ENCODE results near the gene C18orf32. TPM values are rescaled to one million over a fixed set of nuclear protein-coding genes. Genes with fewer than 3 reads are reported as not detected.

C18orf32 gene
- total RNA-seq: 10 to 100 TPM; 16.5 to 37.1 (median 31.3) TPM

- H3K4me3 ChIP-seq (ENCODE audit: low read depth, poor library complexity, severe bottlenecking): peak within 1 kb of the TSS; percentile 54
- TF ChIP-seq POLR2A (IDR thresholded peaks at IDR 0.05) (peak in 1 of 2 donors; percentile 89), CTCF (IDR thresholded peaks at IDR 0.05) (no peak)
- intact Hi-C loops (cut with DNase I; ENCODE audit: low total_unique reads): no loop called here
- 5% methylated on average over 59 to 61 of the region's 69 CpGs for WGBS, 2 donors
- DNase-seq (ENCODE audit: low spot score in 2 of 2): peak; percentile 93 to 99
These were observed at the start of gene C18orf32 for GRCh38 chr18:49486953-49487710. Gene C18orf32, minus strand, starts transcription at chr18:49487234. Its CDS starts 3,486 bp downstream, at chr18:49483748.

GRCh38 chr18:49534846-49535601 is 48.0 kb upstream of the C18orf32 start:
- intact Hi-C loops (cut with DNase I; ENCODE audit: low total_unique reads): no loop called here
- TF ChIP-seq CTCF (IDR thresholded peaks at IDR 0.05): no peak
- TF ChIP-seq POLR2A (IDR thresholded peaks at IDR 0.05): no peak
- WGBS, 2 donors: 84 to 90% methylated on average over 1 of the region's 1 CpG
- no peak overlapping the region for H3K4me3 ChIP-seq (ENCODE audit: low read depth, poor library complexity, severe bottlenecking)
- DNase-seq (ENCODE audit: low spot score in 2 of 2): no peak

GRCh38 chr18:49531678-49532153 is 44.7 kb upstream of the C18orf32 start:
- DNase-seq (ENCODE audit: low spot score in 2 of 2): peak in 1 of 2 donors; percentile 66
- intact Hi-C loops (cut with DNase I; ENCODE audit: low total_unique reads): no loop called here
- no peak for TF ChIP-seq CTCF (IDR thresholded peaks at IDR 0.05)
- TF ChIP-seq POLR2A (IDR thresholded peaks at IDR 0.05): no peak
- WGBS, 2 donors: 83 to 87% methylated on average over 10 of the region's 10 CpGs
- H3K4me3 ChIP-seq (ENCODE audit: low read depth, poor library complexity, severe bottlenecking): no peak overlapping the region

DNA sequence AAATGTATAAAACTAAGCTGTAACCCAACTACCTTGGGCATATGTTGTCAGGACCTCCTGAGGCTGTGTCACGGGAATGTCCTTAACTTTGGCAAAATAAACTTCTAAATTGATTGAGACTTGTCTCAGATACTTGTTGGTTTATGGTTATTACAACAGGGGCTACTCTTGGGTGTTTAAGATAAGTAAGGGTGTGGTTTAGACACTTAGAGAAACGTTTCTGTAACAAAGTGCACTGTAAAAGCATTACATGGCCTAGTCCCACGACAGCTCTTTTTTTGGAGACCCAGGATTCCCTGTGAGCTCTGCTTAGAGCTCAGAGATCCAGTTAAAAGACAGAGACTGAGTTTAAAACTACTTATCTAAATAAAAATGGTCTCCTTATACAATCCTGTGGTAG is 42.6 kb upstream of the C18orf32 start:
- no peak for DNase-seq (ENCODE audit: low spot score in 2 of 2)
- TF ChIP-seq CTCF (IDR thresholded peaks at IDR 0.05) (no peak), POLR2A (IDR thresholded peaks at IDR 0.05) (no peak)
- WGBS, 2 donors: 66 to 70% methylated on average over 3 of the region's 3 CpGs
- intact Hi-C loops (cut with DNase I; ENCODE audit: low total_unique reads): no loop called here
- no peak overlapping the region for H3K4me3 ChIP-seq (ENCODE audit: low read depth, poor library complexity, severe bottlenecking)

- TF ChIP-seq CTCF (IDR thresholded peaks at IDR 0.05) (no peak), POLR2A (IDR thresholded peaks at IDR 0.05) (no peak)
These were observed 40.7 kb upstream of the C18orf32 start for GRCh38 chr18:49527631-49528327.

More at GRCh38 chr18:49527631-49528327, 40.7 kb upstream of the C18orf32 start:
- H3K4me3 ChIP-seq (ENCODE audit: low read depth, poor library complexity, severe bottlenecking): no peak overlapping the region
- DNase-seq (ENCODE audit: low spot score in 2 of 2): no peak
- intact Hi-C loops (cut with DNase I; ENCODE audit: low total_unique reads): no loop called here
- 64 to 65% methylated on average over 8 of the region's 8 CpGs for WGBS, 2 donors
